Stimulated activated CD8-positive, alpha-beta memory T cell treated with anti-CD3 and anti-CD28 coated beads, Interleukin-4, amount 100 ng/mL, for 4 hours (primary cell): Measurements from ENCODE around the gene RNF113B.

Experiments used
- DNase-seq, 2 donors: peaks; one replicate each; pipeline ENCODE4 v3.0.0-alpha.2; 2020; ENCODE audit warnings: low read depth in 2 of 2, low spot score in 1 of 2

The RNF113B gene

GRCh38 chr13:98204546-98204945 lies 27.5 kb upstream of the RNF113B start:
- no peak for DNase-seq

DNA sequence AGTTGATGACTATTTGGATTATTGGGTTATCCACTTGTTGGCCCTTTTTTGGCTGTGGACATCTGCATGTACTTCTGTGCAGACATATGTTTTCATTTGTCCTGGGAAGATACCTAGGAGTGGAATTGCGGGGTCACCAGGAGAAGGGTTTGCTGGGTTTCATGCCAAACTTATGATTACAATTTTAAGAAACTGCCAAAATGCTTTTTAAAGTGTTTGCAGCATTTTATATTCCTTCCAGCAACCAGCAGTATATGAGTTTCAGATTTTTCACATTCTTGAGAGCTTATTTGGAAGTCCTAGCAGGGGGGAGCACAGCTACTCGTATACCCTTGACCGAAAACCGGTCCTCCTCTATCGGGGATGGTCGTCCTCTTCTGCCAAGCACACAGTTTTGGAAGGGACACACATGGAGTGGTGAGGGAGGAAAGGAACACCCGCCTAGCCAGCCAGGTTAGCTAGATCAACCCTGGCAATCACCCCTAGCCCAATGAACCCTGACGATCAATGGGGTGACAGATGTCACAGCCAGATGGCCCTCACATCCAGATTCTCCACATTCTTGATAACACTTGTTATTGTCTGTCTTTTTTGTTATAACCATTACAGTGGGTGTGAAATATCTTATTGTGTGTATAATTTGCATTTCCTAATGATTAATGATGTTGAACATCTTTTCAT lies 26.7 kb upstream of the RNF113B start:
- no peak for DNase-seq

GRCh38 chr13:98201984-98202383 lies 24.9 kb upstream of the RNF113B start:
- no peak for DNase-seq

DNA sequence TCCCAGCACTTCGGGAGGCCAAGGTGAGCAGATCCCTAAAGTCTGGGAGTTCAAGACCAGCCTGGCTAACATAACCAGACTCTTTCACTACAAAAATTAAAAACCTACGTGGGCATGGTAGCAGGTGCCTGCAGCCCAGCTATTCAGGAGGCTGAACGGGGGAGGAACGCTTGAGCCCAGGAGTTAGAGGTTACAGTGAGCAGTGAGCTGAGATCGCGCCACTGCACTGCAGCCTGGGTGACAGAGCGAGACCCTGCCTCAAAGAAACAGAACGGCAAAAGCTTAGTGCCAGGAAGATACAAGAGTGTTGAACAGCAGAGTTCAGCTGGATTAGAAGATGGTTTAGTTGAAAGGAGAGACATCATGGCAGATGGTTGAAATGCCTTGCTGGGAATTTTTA lies 24.1 kb upstream of the RNF113B start:
- no peak for DNase-seq

- DNase-seq, result no peak
These were observed 23.3 kb upstream of the RNF113B start for GRCh38 chr13:98200211-98200878.

DNA sequence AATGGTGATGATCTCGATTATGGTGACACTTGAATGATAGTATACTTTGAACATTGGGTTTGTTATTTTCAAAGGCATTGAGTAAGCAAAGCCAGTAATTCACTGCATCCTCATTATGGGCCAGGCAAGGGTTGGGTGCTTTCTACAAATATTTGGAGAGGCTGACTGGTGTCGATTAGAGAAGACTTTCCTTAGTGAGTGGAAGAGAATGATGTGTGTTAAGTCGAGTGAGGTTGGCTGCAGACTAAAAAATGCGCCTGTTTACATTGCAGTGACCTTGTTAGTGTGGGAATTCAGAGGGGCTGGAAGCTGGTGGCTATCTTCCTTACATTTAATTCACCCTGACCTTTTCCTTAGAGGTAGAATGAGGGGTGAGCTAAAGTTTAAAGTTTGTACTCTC lies 22.4 kb upstream of the RNF113B start:
- no peak for DNase-seq

DNA sequence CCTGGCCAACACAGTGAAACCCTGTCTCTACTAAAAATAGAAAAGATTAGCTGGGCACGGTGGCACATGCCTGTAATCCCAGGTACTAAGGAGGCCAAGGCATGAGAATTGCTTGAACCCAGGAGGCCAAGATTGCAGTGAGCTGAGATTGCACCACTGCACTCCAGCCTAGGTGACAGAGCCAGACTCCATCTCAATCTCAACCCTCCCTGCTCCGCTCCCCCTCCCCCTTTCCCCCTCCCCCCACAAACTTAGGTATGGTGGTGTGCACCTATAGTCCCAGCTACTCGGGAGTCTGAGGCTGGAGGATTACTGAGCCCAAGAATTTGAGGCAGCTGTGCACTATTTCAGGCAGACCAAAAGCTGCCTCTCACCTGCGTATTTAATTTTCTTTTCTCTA lies 21.6 kb upstream of the RNF113B start:
- DNase-seq, result no peak

GRCh38 chr13:98195054-98195791 lies 18.2 kb upstream of the RNF113B start:
- DNase-seq, result no peak

DNA sequence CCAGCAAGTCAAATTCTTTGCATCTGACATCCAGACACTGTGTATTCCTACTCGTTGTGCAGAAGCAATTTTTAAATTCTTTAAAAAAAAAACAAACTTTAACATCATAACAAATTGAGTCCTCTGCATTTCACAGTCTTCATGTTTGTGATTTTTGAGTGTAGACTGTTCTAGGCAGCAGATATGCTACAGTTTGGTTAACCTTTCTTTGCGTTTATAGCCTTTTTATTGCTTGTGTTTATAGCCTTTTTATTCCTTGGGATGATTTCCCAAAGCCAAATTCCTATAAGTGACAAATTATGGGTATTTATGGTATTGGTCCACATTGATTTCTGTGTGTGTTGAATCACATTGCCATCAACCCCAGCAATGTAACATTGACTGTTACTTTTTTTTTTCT lies 14.9 kb upstream of the RNF113B start:
- DNase-seq, result no peak

DNA sequence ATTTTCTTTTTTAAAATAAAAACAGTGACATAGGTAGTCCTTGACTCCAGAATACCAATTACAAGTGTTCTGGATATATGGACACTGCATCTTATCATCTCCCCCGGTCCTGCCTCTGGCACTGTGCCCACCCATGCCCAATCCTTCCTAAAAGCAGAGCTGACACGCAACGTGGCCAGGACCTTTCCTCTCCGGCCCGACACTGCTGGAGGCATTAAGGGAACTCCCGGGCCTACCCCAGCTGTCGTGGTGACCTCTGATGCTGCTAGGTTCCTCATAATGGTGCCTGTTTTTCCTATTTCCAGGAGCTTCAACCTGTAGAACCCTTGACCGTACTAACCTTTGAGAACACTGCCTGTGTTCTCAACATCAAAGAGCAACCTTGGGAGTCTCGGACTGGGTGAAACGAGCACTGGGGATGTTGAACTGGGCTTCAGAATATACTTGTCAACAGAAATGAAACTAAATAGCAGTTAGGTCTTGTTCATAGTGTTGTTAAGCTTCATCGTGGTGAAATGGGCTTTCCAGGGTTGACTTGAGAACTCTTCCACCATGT lies 13.9 kb upstream of the RNF113B start:
- no peak for DNase-seq

DNA sequence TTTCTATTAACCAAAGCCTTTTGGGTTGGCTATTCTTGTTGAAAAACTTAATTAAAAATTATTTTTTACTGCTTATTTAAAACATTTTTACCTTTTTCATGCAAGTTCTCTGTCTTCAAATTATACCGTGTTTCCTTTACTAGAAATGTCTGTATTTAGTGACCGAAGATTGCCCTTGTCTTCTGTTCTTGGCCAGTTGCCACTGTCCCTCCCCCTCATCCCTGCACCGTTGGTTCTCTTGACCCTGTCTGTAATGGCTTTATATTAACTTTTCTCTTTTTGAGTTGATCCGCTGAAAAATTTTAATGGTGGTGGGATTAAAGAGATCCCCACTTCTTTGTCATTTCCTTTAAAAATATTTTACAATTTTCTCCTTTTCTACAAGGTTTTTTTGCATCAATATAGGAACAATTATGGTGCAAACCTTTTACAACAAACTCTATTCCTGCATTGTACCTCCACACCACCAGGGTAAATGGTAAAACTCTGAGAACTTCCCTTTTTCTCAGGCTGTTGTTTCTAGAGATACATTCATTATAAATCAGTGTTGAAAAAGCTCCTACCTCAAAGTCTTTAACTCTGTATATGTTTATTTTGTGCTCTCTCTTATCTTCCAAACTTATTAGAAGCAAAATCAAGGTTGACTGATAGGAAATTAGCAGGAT lies 12.9 kb upstream of the RNF113B start:
- DNase-seq, result no peak

DNA sequence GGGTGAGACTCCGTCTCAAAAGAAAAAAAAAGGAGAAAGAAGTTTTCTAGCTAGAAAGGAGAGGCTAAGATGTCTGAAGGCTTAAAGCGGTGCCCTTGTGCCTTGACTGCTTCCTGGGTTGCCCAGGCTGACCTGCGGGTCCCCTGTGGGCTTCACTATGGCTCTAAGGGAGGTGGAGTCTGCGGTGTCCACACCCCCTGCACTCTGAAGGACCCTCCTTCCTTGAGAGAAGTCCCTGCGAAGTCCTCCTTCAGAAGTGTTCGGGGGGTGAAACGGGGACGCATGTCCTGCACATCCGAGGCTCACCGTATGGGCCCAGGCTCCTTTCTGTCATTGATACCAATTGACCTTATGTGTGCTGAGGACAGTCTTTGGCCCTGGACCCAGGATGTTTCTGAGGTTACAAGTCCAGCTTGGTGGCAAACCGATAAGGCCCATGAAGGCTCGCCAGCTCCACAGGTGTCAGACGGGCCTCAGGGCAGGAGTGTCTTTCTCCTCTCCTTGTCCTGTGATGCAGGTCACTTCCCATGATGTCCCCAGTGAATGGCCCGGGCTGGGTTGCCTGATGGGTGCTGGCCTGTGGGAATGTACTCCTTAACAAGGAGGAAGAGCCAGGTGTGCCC lies 11.6 kb upstream of the RNF113B start:
- no peak for DNase-seq

GRCh38 chr13:98187965-98188261 lies 10.8 kb upstream of the RNF113B start:
- DNase-seq, result no peak

GRCh38 chr13:98187155-98187964 lies 10.3 kb upstream of the RNF113B start:
- DNase-seq, result no peak

GRCh38 chr13:98184792-98185191 lies 7.7 kb upstream of the RNF113B start:
- DNase-seq, result no peak

- DNase-seq, result no peak
These were observed 5.5 kb upstream of the RNF113B start for GRCh38 chr13:98182589-98182988.

GRCh38 chr13:98182153-98182552 lies 5.1 kb upstream of the RNF113B start:
- DNase-seq, result no peak

DNA sequence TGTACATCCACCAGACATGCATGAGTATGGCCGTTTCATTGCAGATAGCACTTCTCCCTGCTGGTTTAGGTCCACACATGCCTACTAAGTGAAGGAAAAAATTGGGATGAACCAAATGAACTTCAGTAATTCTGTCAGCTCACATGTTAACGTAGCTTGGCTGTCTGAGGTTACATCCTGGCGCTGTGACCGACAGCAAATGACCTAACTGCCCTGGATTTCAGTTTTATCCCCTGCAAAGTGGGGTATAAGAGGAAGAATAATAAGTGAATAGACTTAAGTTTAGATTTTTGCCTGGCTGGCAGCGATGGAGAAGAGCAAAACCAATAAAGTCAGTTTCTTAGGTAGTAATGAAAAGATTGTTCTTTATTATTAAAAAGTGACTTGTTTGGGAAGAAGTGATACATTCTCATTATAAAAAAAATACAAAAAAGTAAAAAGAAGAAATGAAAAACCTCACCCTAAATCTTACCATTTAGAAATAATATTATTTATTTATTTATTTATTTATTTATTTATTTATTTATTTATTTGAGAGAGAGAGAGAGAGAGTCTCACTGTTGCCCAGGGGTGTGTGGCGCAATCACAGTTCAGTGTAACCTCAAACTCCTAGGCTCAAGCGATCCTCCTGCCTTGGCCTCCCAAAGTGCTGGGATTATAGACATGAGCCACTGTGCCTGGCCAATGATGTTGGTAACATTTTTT lies 4.2 kb upstream of the RNF113B start:
- no peak for DNase-seq

- no peak for DNase-seq
These were observed 3.0 kb upstream of the RNF113B start for GRCh38 chr13:98180092-98180491.

- no peak for DNase-seq
These were observed 1.2 kb downstream of the RNF113B start for GRCh38 chr13:98175823-98176222.
